Endothelial cell (in vitro differentiated cells): Measurements from ENCODE around the gene HS3ST4. TPM values are rescaled to one million over a fixed set of nuclear protein-coding genes. Genes with fewer than 3 reads are reported as not detected.

Experiments
- DNase-seq: peaks from one replicate; pipeline ENCODE4 v3.0.0; 2021; ENCODE audit warnings: low spot score
- H3K27ac Mint-ChIP-seq: one replicate; pipeline ENCODE4 v1.8.0; 2021; ENCODE audit warnings: mixed read lengths, inconsistent platforms; ENCODE audit not compliant: unreplicated experiment
- H3K27me3 Mint-ChIP-seq: one replicate; pipeline ENCODE4 v1.8.0; 2021; ENCODE audit warnings: mild to moderate bottlenecking, moderate library complexity, mixed read lengths, inconsistent platforms; ENCODE audit not compliant: unreplicated experiment
- H3K36me3 Mint-ChIP-seq: one replicate; pipeline ENCODE4 v1.8.0; 2021; ENCODE audit warnings: mild to moderate bottlenecking, low read depth, mixed read lengths, inconsistent platforms; ENCODE audit not compliant: unreplicated experiment
- H3K4me1 Mint-ChIP-seq: one replicate; pipeline ENCODE4 v1.8.0; 2021; ENCODE audit warnings: mild to moderate bottlenecking, mixed read lengths, inconsistent platforms; ENCODE audit not compliant: unreplicated experiment
- H3K4me3 Mint-ChIP-seq: one replicate; pipeline ENCODE4 v1.8.0; 2021; ENCODE audit warnings: mild to moderate bottlenecking, mixed read lengths, inconsistent platforms; ENCODE audit not compliant: unreplicated experiment
- H3K9me3 Mint-ChIP-seq: one replicate; pipeline ENCODE4 v1.8.0; 2021; ENCODE audit warnings: mixed read lengths, inconsistent platforms; ENCODE audit not compliant: unreplicated experiment
- CTCF ChIP-seq: fragments of 200-600 bp; sonication (generic); IDR thresholded peaks from one replicate; pipeline ENCODE4 v1.5.0; 2021; ENCODE audit warnings: antibody characterized with exemption; ENCODE audit not compliant: unreplicated experiment
- total RNA-seq: library from RNA; stranded (reverse); fragmentation: NEBNext Ultra II Directional; extraction: Animal tissue kit (Norgen Biotek cat#: 25700); gene quantifications from one replicate; pipeline ENCODE4 v1.2.1, GENCODE V29; 2021; ENCODE audit not compliant: unreplicated experiment

Gene HS3ST4
- total RNA-seq, 1 donor from 2014 or later, result 4.8 TPM

- peaks cover 16% of the 10 kb centered on the region for H3K9me3 Mint-ChIP-seq
- peaks cover 8% of the 10 kb centered on the region for H3K36me3 Mint-ChIP-seq
- no peak overlapping the region for H3K4me3 Mint-ChIP-seq
- H3K27me3 Mint-ChIP-seq, result no peaks in the 10 kb centered on the region
- H3K4me1 Mint-ChIP-seq, result peaks cover 5% of the 10 kb centered on the region
- no peak for DNase-seq
- H3K27ac Mint-ChIP-seq, result no peak overlapping the region
- TF ChIP-seq CTCF, result no peak
Observed at GRCh38 chr16:25897702-25898101, 205.9 kb downstream of the HS3ST4 start.

GRCh38 chr16:25905810-25906209 lies 214.1 kb downstream of the HS3ST4 start:
- Mint-ChIP-seq H3K4me3 (no peak overlapping the region), H3K9me3 (peaks cover 13% of the 10 kb centered on the region), H3K27me3 (no peaks in the 10 kb centered on the region), H3K4me1 (no peaks in the 10 kb centered on the region), H3K27ac (no peak overlapping the region), H3K36me3 (no peaks in the 10 kb centered on the region)
- no peak for TF ChIP-seq CTCF
- no peak for DNase-seq

- H3K27ac Mint-ChIP-seq, result no peak overlapping the region
- no peak overlapping the region for H3K4me3 Mint-ChIP-seq
- H3K9me3 Mint-ChIP-seq, result no peaks in the 10 kb centered on the region
- no peak for TF ChIP-seq CTCF
- H3K27me3 Mint-ChIP-seq, result no peaks in the 10 kb centered on the region
- no peak for DNase-seq
- H3K4me1 Mint-ChIP-seq, result no peaks in the 10 kb centered on the region
- no peaks in the 10 kb centered on the region for H3K36me3 Mint-ChIP-seq
Observed at GRCh38 chr16:25910971-25911370, 219.2 kb downstream of the HS3ST4 start.

- Mint-ChIP-seq H3K4me3 (no peak overlapping the region), H3K4me1 (no peaks in the 10 kb centered on the region), H3K36me3 (no peaks in the 10 kb centered on the region), H3K9me3 (no peaks in the 10 kb centered on the region), H3K27ac (no peak overlapping the region), H3K27me3 (no peaks in the 10 kb centered on the region)
- no peak for TF ChIP-seq CTCF
- no peak for DNase-seq
Observed at GRCh38 chr16:25912321-25912720, 220.6 kb downstream of the HS3ST4 start.

- Mint-ChIP-seq H3K36me3 (no peaks in the 10 kb centered on the region), H3K27ac (no peak overlapping the region), H3K4me3 (no peak overlapping the region), H3K4me1 (no peaks in the 10 kb centered on the region), H3K27me3 (no peaks in the 10 kb centered on the region), H3K9me3 (no peaks in the 10 kb centered on the region)
- TF ChIP-seq CTCF, result no peak
- DNase-seq, result no peak
Observed at GRCh38 chr16:25914357-25914962, 222.7 kb downstream of the HS3ST4 start.
